Stimulated activated CD8-positive, alpha-beta memory T cell treated with anti-CD3 and anti-CD28 coated beads, Interleukin-4, amount 100 ng/mL, for 1 hour (primary cell): ENCODE results near the gene RNF157.

Experiments used
- DNase-seq, 2 donors: peaks; one replicate each; pipeline ENCODE4 v3.0.0-alpha.2; 2020; ENCODE audit warnings: low read depth in 2 of 2, low spot score in 1 of 2

Gene RNF157

GRCh38 chr17:76240461-76241203, at the start of gene RNF157:
TSS of gene RNF157 (minus strand) at chr17:76240493. CDS start at chr17:76240240, 253 bp downstream.
- DNase-seq: peak in 1 of 2 donors; percentile 38

- no peak for DNase-seq
Measured at GRCh38 chr17:76281573-76282371, 41.5 kb upstream of the RNF157 start.

GRCh38 chr17:76280650-76281049, 40.4 kb upstream of the RNF157 start:
- no peak for DNase-seq

GRCh38 chr17:76279742-76280287, 39.5 kb upstream of the RNF157 start:
- no peak for DNase-seq

GRCh38 chr17:76278952-76279741, 38.9 kb upstream of the RNF157 start:
- DNase-seq: peak; percentile 75 to 81

- DNase-seq: no peak
Measured at GRCh38 chr17:76278268-76278908, 38.1 kb upstream of the RNF157 start.

- DNase-seq: no peak
Measured at GRCh38 chr17:76277300-76278267, 37.3 kb upstream of the RNF157 start.

- no peak for DNase-seq
Measured at GRCh38 chr17:76276461-76277299, 36.4 kb upstream of the RNF157 start.

GRCh38 chr17:76276069-76276431, 35.8 kb upstream of the RNF157 start:
- no peak for DNase-seq

- DNase-seq: no peak
Measured at GRCh38 chr17:76275382-76276068, 35.2 kb upstream of the RNF157 start.

- no peak for DNase-seq
Measured at GRCh38 chr17:76274112-76274956, 34.0 kb upstream of the RNF157 start.

- no peak for DNase-seq
Measured at GRCh38 chr17:76273445-76274111, 33.3 kb upstream of the RNF157 start.

- DNase-seq: no peak
Measured at GRCh38 chr17:76272541-76273444, 32.5 kb upstream of the RNF157 start.

- peak in 1 of 2 donors; percentile 47 for DNase-seq
Measured at GRCh38 chr17:76271669-76272540, 31.6 kb upstream of the RNF157 start.
